Right ventricle myocardium inferior (tissue), 1 donor: ENCODE results near the gene CCDC107. TPM values are rescaled to one million over a fixed set of nuclear protein-coding genes. Genes with fewer than 3 reads are reported as not detected.

Source experiments
- ATAC-seq: fragments of 200-7000 bp; cut with Tn5 transposase; one replicate; pipeline ENCODE4 v1.9.1; 2020; ENCODE audit warnings: mild to moderate bottlenecking, moderate library complexity
- DNase-seq: peaks from one replicate; pipeline ENCODE4 v3.0.0; 2021; ENCODE audit errors: missing footprints
- intact Hi-C: fragments of 100-400 bp; cut with DNase I; formaldehyde crosslinking; loops from one replicate; pipeline ENCODE4 v1.11.0; 2022
- microRNA-seq: library from miRNA; unstranded; fragments of <30 nt; microRNA quantifications from one replicate; pipeline ENCODE4 v1.2.0, GENCODE V29; 2020
- total RNA-seq: library from RNA; stranded (reverse); fragmentation: NEBNext Ultra II Directional; extraction: Animal tissue kit (Norgen Biotek cat#: 25700); gene quantifications from one replicate; pipeline ENCODE4 v1.2.1, GENCODE V29; 2021
- donor health status: DM: no; HTN: yes; CAD: no; lungs with severe emphysema.

CCDC107 gene
- total RNA-seq, 1 donor from 2014 or later, result 58.6 TPM

DNA sequence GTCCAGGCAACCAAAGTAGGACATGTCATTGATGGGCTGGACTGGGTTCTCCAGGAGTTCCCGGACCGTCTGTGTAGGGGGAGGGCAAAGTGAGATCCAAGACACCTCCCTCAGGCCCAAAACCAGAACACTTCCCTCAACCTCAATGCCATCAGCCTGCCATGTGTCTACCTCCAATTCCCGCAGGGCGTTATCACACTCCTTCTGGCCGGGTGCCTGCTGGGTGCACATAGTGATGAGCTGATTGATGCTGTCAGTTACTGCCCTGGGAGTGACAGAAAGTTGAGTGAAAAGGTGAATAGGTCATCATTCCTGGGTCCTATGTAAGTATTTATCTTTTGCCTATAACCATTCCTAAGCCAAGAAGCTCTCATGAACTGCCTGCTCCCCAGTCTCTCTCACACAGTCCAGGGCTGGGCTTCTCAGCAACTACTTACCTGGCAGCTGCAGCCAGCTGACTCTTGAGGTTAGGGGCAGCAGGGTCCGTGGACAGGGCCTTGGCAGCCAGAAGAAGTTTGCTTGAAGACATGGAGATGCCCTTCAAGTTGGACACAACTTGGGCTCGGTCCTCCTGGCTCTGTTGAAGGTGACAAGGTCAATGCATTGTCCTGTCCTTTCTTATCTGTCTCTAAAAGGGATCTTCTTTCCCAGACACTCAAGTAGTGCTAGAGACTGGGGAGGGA is 52.9 kb downstream of the CCDC107 start:
- intact Hi-C loops, result no loop called here
- ATAC-seq, result no peak
- no peak for DNase-seq

Small RNAs within 50 kb of the gene (microRNA-seq; reads per million reads assigned to microRNA genes)
- gene MIR6852, result not detected

Other genes with a start within 250 kb of the CCDC107 start
- gene RUSC2, start 168.2 kb upstream of the CCDC107 start, total RNA-seq, result 25.1 TPM
- 27.3 TPM for gene TESK1, start 53.0 kb upstream of the CCDC107 start, total RNA-seq
- 0.89 TPM for gene CD72, start 39.9 kb upstream of the CCDC107 start, total RNA-seq
- not detected for gene SIT1, start 7.4 kb upstream of the CCDC107 start, total RNA-seq
- 15,747 TPM for gene RMRP, start 273 bp upstream of the CCDC107 start, total RNA-seq
- 0.22 TPM for gene ARHGEF39, start 6.9 kb downstream of the CCDC107 start, total RNA-seq
- 0.30 TPM for gene CA9, start 15.6 kb downstream of the CCDC107 start, total RNA-seq
- gene TPM2, start 31.6 kb downstream of the CCDC107 start, total RNA-seq, result 1,163 TPM
- 255 TPM for gene TLN1, start 73.9 kb downstream of the CCDC107 start, total RNA-seq
- 23.5 TPM for gene CREB3, start 74.4 kb downstream of the CCDC107 start, total RNA-seq
- 80.2 TPM for gene GBA2, start 90.9 kb downstream of the CCDC107 start, total RNA-seq
- 29.0 TPM for gene RGP1, start 91.0 kb downstream of the CCDC107 start, total RNA-seq
- not detected for gene MSMP, start 96.0 kb downstream of the CCDC107 start, total RNA-seq
- 25.2 TPM for gene NPR2, start 133.3 kb downstream of the CCDC107 start, total RNA-seq
- 2.1 TPM for gene SPAG8, start 154.0 kb downstream of the CCDC107 start, total RNA-seq
- 72.7 TPM for gene HINT2, start 156.8 kb downstream of the CCDC107 start, total RNA-seq
- gene FAM221B, start 170.4 kb downstream of the CCDC107 start, total RNA-seq, result not detected
- gene TMEM8B, start 170.9 kb downstream of the CCDC107 start, total RNA-seq, result 13.8 TPM
- gene OR13J1, start 212.1 kb downstream of the CCDC107 start, total RNA-seq, result not detected
- 8.1 TPM for gene HRCT1, start 247.9 kb downstream of the CCDC107 start, total RNA-seq